NCI-H748 (cell line): ENCODE data around the gene ST6GALNAC6.
"Not testable (repeated sequence)": the region's sequence is repeated elsewhere in the genome, so short reads cannot be mapped to it uniquely, and the experiment has no call there.

Source experiments
- DNase-seq: peaks from one replicate; lab custom pipeline; 2025; ENCODE audit not compliant: unreplicated experiment; lab: John Stamatoyannopoulos, UW

The ST6GALNAC6 gene

GRCh38 chr9:127838375-127839078, 60.9 kb downstream of the ST6GALNAC6 start:
- no peak for DNase-seq

- DNase-seq, result no peak
Observed at GRCh38 chr9:127837346-127837745, 62.1 kb downstream of the ST6GALNAC6 start.

GRCh38 chr9:127836561-127836960, 62.8 kb downstream of the ST6GALNAC6 start:
- not testable (repeated sequence) for DNase-seq

- DNase-seq, result no peak
Observed at GRCh38 chr9:127835991-127836516, 63.3 kb downstream of the ST6GALNAC6 start.
